Tibial artery (tissue), 4 donors: ENCODE measurements around the gene BORCS6.
"Not testable (repeated sequence)": the region's sequence is repeated elsewhere in the genome, so short reads cannot be mapped to it uniquely, and the experiment has no call there.

Experiments
- DNase-seq, 2 donors: peaks; one replicate each; pipeline ENCODE4 v3.0.0-alpha.2; 2019
- H3K27ac ChIP-seq, 2 donors: fragments of 200-600 bp; sonication (generic) in 1 of 2; 1 replicate in 1 of 2; 2 replicates in 1 of 2; pipeline ENCODE4 v1.5.1; 2018 to 2019; ENCODE audit warnings: mild to moderate bottlenecking in 1 of 2
- H3K27me3 ChIP-seq, 2 donors: fragments of 200-600 bp; sonication (generic) in 1 of 2; one replicate each; pipeline versions ENCODE4 v1.5.1 to v1.6.0; 2016 to 2019
- H3K36me3 ChIP-seq, 3 donors: fragments of 200-600 bp; sonication (generic) in 2 of 3; one replicate each; pipeline ENCODE4 v1.5.1; 2016 to 2019; ENCODE audit warnings: mild to moderate bottlenecking in 2 of 3
- H3K4me1 ChIP-seq, 4 donors: fragments of 200-600 bp; sonication (generic) in 2 of 4; 1 replicate in 3 of 4; 2 replicates in 1 of 4; pipeline ENCODE4 v1.5.1; 2016 to 2019
- H3K4me3 ChIP-seq, 2 donors: fragments of 200-600 bp; sonication (generic) in 1 of 2; 1 replicate in 1 of 2; 2 replicates in 1 of 2; pipeline ENCODE4 v1.5.1; 2018 to 2019; ENCODE audit warnings: mild to moderate bottlenecking in 2 of 2
- H3K9me3 ChIP-seq, 3 donors: fragments of 200-600 bp; sonication (generic) in 1 of 3; one replicate each; pipeline ENCODE4 v1.5.1; 2016 to 2019
- CTCF ChIP-seq, 2 experiments: fragments of 200-600 bp in 1 of 2; fragments of 450-650 bp in 1 of 2; IDR thresholded peaks; one replicate each; pipeline ENCODE4 v1.5.1; 2017 to 2019; ENCODE audit warnings: antibody characterized with exemption in 2 of 2, mild to moderate bottlenecking in 1 of 2, moderate library complexity in 1 of 2
- intact Hi-C: fragments of 100-400 bp; cut with DNase I; formaldehyde crosslinking; loops from one replicate; pipeline ENCODE4 v1.15.0; 2023; ENCODE audit warnings: low total_unique reads

BORCS6 gene

GRCh38 chr17:8223356-8224126, 33.6 kb upstream of the BORCS6 start:
- H3K4me1 ChIP-seq, result peaks cover 0 to 36% (median 16%) of the 10 kb centered on the region in 4 donors
- TF ChIP-seq CTCF (IDR thresholded peaks at IDR 0.05), result no peak
- no peaks in the 10 kb centered on the region for H3K27me3 ChIP-seq
- peak; percentile 69 to 85 for DNase-seq
- H3K4me3 ChIP-seq, result peak overlapping the region; percentile 64 to 69
- peak overlapping the region; percentile 96 to 99 for H3K27ac ChIP-seq
- no peaks in the 10 kb centered on the region for H3K9me3 ChIP-seq
- H3K36me3 ChIP-seq, result peaks cover 11 to 13% (median 13%) of the 10 kb centered on the region in 3 donors
- intact Hi-C loops, result no loop called here

GRCh38 chr17:8222630-8223355, 32.8 kb upstream of the BORCS6 start:
- TF ChIP-seq CTCF (IDR thresholded peaks at IDR 0.05), result no peak
- Histone ChIP-seq H3K27ac (peak overlapping the region; percentile 96 to 99), H3K27me3 (no peaks in the 10 kb centered on the region), H3K4me3 (peak overlapping the region; percentile 64 to 69), H3K36me3 (peaks cover 4 to 6% (median 5%) of the 10 kb centered on the region in 3 donors), H3K9me3 (no peaks in the 10 kb centered on the region), H3K4me1 (peaks cover 0 to 36% (median 16%) of the 10 kb centered on the region in 4 donors)
- DNase-seq, result peak; percentile 95 to 98
- intact Hi-C loops, result loop anchor here (1.0 kb wide), 1 partner anchor 36 kb away; no protein-coding TSS in a partner anchor

- no peak for DNase-seq
- H3K4me1 ChIP-seq, result peaks cover 0 to 32% (median 16%) of the 10 kb centered on the region in 4 donors
- no peaks in the 10 kb centered on the region for H3K9me3 ChIP-seq
- no peaks in the 10 kb centered on the region for H3K27me3 ChIP-seq
- peak overlapping the region; percentile 64 to 69 for H3K4me3 ChIP-seq
- TF ChIP-seq CTCF (IDR thresholded peaks at IDR 0.05), result no peak
- H3K36me3 ChIP-seq, result peaks cover 0 to under 1% (median under 1%) of the 10 kb centered on the region in 3 donors
- intact Hi-C loops, result loop anchor here (1.0 kb wide), 1 partner anchor 36 kb away; no protein-coding TSS in a partner anchor
- peak overlapping the region; percentile 96 to 99 for H3K27ac ChIP-seq
Measured at GRCh38 chr17:8222380-8222629, 32.3 kb upstream of the BORCS6 start.

GRCh38 chr17:8221663-8222379, 31.8 kb upstream of the BORCS6 start:
- H3K4me3 ChIP-seq, result peak overlapping the region; percentile 64 to 69
- peak overlapping the region; percentile 96 to 99 for H3K27ac ChIP-seq
- no peaks in the 10 kb centered on the region for H3K9me3 ChIP-seq
- no peak for TF ChIP-seq CTCF (IDR thresholded peaks at IDR 0.05)
- H3K36me3 ChIP-seq, result no peaks in the 10 kb centered on the region
- peak; percentile 93 for DNase-seq
- H3K27me3 ChIP-seq, result no peaks in the 10 kb centered on the region
- peaks cover 0 to 27% (median 13%) of the 10 kb centered on the region in 4 donors for H3K4me1 ChIP-seq
- intact Hi-C loops, result loop anchor here (1.0 kb wide), 1 partner anchor 36 kb away; no protein-coding TSS in a partner anchor

- H3K27me3 ChIP-seq, result no peaks in the 10 kb centered on the region
- peak overlapping the region; percentile 96 to 99 for H3K27ac ChIP-seq
- H3K9me3 ChIP-seq, result no peaks in the 10 kb centered on the region
- peak overlapping the region; percentile 64 to 69 for H3K4me3 ChIP-seq
- H3K36me3 ChIP-seq, result no peaks in the 10 kb centered on the region
- intact Hi-C loops, result no loop called here
- TF ChIP-seq CTCF (IDR thresholded peaks at IDR 0.05), result no peak
- H3K4me1 ChIP-seq, result peaks cover 0 to 21% (median 12%) of the 10 kb centered on the region in 4 donors
- DNase-seq, result peak; percentile 95 to 96
Measured at GRCh38 chr17:8220783-8221662, 31.0 kb upstream of the BORCS6 start.

GRCh38 chr17:8214000-8214399, 24.0 kb upstream of the BORCS6 start:
- H3K4me1 ChIP-seq, result peaks cover 0 to 14% (median 8%) of the 10 kb centered on the region in 4 donors

More at GRCh38 chr17:8214000-8214399, 24.0 kb upstream of the BORCS6 start:
- H3K9me3 ChIP-seq, DNase-seq, H3K27me3 ChIP-seq, intact Hi-C loops, H3K36me3 ChIP-seq, H3K27ac ChIP-seq, H3K4me3 ChIP-seq: not testable (repeated sequence)
